Gastroesophageal sphincter (tissue), 3 donors: ENCODE measurements around the gene EPHB1.

Source experiments
- POLR2A ChIP-seq, 2 donors: fragments of 450-650 bp; IDR thresholded peaks; one replicate each; pipeline ENCODE4 v1.6.1; 2017; ENCODE audit warnings: antibody characterized with exemption in 2 of 2, mild to moderate bottlenecking in 2 of 2, moderate library complexity in 1 of 2
- POLR2AphosphoS5 ChIP-seq: sonication (generic); formaldehyde crosslinking; IDR thresholded peaks from one replicate; pipeline ENCODE4 v1.6.1; 2017; ENCODE audit warnings: antibody characterized with exemption
- TF ChIP-seq, protein P1 (sequence below), 4 experiments: fragments of 200-600 bp in 2 of 4; fragments of 450-650 bp in 2 of 4; sonication (generic) in 1 of 4; IDR thresholded peaks; one replicate each; pipeline ENCODE4 v1.5.1; 2017 to 2019; ENCODE audit warnings: antibody characterized with exemption in 4 of 4, mild to moderate bottlenecking in 2 of 4, moderate library complexity in 2 of 4

DNA sequence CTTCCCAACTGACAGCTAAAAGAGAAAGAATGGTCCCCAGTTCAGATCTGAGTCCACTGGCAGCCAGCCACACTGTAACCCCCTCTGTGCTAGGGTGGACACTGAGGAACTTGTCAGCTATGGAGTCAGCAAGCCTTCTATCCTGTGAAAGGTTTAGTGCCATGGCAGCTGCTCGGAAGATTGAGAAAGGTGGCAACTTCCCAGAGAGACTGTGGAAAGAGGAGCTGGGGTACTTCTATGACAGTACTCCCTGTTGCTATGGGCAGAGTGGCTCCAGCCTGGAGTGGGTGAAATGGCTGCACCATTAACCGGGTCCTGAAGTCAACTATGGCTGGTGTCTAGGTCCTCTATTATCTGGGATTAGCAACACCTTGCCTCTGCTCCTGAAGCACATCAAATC lies 447.2 kb downstream of the EPHB1 start:
- TF ChIP-seq, protein P1, sequence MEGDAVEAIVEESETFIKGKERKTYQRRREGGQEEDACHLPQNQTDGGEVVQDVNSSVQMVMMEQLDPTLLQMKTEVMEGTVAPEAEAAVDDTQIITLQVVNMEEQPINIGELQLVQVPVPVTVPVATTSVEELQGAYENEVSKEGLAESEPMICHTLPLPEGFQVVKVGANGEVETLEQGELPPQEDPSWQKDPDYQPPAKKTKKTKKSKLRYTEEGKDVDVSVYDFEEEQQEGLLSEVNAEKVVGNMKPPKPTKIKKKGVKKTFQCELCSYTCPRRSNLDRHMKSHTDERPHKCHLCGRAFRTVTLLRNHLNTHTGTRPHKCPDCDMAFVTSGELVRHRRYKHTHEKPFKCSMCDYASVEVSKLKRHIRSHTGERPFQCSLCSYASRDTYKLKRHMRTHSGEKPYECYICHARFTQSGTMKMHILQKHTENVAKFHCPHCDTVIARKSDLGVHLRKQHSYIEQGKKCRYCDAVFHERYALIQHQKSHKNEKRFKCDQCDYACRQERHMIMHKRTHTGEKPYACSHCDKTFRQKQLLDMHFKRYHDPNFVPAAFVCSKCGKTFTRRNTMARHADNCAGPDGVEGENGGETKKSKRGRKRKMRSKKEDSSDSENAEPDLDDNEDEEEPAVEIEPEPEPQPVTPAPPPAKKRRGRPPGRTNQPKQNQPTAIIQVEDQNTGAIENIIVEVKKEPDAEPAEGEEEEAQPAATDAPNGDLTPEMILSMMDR (IDR thresholded peaks at IDR 0.05) = no peak
- TF ChIP-seq POLR2A (IDR thresholded peaks at IDR 0.05) (no peak), POLR2AphosphoS5 (no peak)
